IMR-90 (cell line): ENCODE results near the gene HS3ST6. TPM values are rescaled to one million over a fixed set of nuclear protein-coding genes. Genes with fewer than 3 reads are reported as not detected.

Experiments used
- ATAC-seq: fragments of 200-7000 bp; cut with Tn5 transposase; 2 replicates; pipeline ENCODE4 v1.9.1; 2020; ENCODE audit warnings: low read depth, mild to moderate bottlenecking, moderate library complexity
- BruUV-seq: library from RNA; stranded (reverse); fragments of 400-500 nt; replicated peaks from 2 replicates; lab custom pipeline; 2021; lab: Mats Ljungman, UMichigan
- CTCF ChIA-PET: fragments of 300-600 bp; formaldehyde crosslinking; extraction: SDS; loops from one replicate; lab custom pipeline; 2021; ENCODE audit warnings: antibody characterized with exemption; lab: Yijun Ruan, JAX
- POLR2A ChIA-PET: fragments of 300-600 bp; sonication (Branson Sonifier 250); formaldehyde crosslinking; loops from one replicate; lab custom pipeline; 2022; ENCODE audit warnings: antibody characterized with exemption; ENCODE audit not compliant: unreplicated experiment; lab: Charles Lee
- DNase-seq: peaks from one replicate; pipeline ENCODE4 v3.0.0; 2013
- H2AFZ ChIP-seq: replicated peaks from 2 replicates; pipeline ENCODE3; 2013; ENCODE audit warnings: low read length, mild to moderate bottlenecking; ENCODE audit not compliant: poor library complexity
- H2AK5ac ChIP-seq: 2 replicates; pipeline ENCODE4 v1.6.1; 2013; ENCODE audit warnings: low read depth, low read length, inconsistent platforms
- H2AK9ac ChIP-seq: replicated peaks from 2 replicates; pipeline ENCODE3; 2013; ENCODE audit warnings: mild to moderate bottlenecking, low read depth, low read length, moderate library complexity; ENCODE audit not compliant: poor library complexity
- H2BK120ac ChIP-seq: 2 replicates; pipeline ENCODE4 v1.6.1; 2013; ENCODE audit warnings: low read depth, low read length, inconsistent platforms
- H2BK15ac ChIP-seq: 3 replicates; pipeline ENCODE4 v1.6.1; 2013; ENCODE audit warnings: low read depth, low read length, inconsistent platforms
- H2BK20ac ChIP-seq: 2 replicates; pipeline ENCODE4 v1.6.1; 2013; ENCODE audit warnings: low read depth, mild to moderate bottlenecking, inconsistent platforms, low read length, moderate library complexity
- H2BK5ac ChIP-seq: 2 replicates; pipeline ENCODE4 v1.6.1; 2013; ENCODE audit warnings: mild to moderate bottlenecking, low read depth, low read length, inconsistent platforms; ENCODE audit not compliant: poor library complexity, severe bottlenecking
- H3K14ac ChIP-seq: replicated peaks from 2 replicates; pipeline ENCODE4 v1.6.1; 2013; ENCODE audit warnings: low read depth, low read length, inconsistent platforms
- H3K18ac ChIP-seq: 2 replicates; pipeline ENCODE4 v1.6.1; 2013; ENCODE audit warnings: low read depth, low read length, control low read depth
- H3K23ac ChIP-seq: 2 replicates; pipeline ENCODE4 v1.6.1; 2013; ENCODE audit warnings: low read depth, low read length, inconsistent platforms
- H3K27ac ChIP-seq: 2 replicates; pipeline ENCODE4 v1.5.1; 2013; ENCODE audit warnings: mild to moderate bottlenecking, control low read depth, low read length; ENCODE audit not compliant: insufficient read depth
- H3K27me3 ChIP-seq: 2 replicates; pipeline ENCODE4 v1.6.1; 2013; ENCODE audit warnings: low read length; ENCODE audit not compliant: control insufficient read depth, insufficient read depth
- H3K36me3 ChIP-seq: 2 replicates; pipeline ENCODE4 v1.6.1; 2013; ENCODE audit warnings: low read length, mixed read lengths; ENCODE audit not compliant: control insufficient read depth, insufficient read depth
- H3K4ac ChIP-seq: 2 replicates; pipeline ENCODE4 v1.6.1; 2013; ENCODE audit warnings: low read depth, low read length, inconsistent platforms
- H3K4me1 ChIP-seq: 2 replicates; pipeline ENCODE4 v1.6.1; 2013; ENCODE audit warnings: low read length, mixed read lengths; ENCODE audit not compliant: control insufficient read depth, insufficient read depth
- H3K4me2 ChIP-seq: 2 replicates; pipeline ENCODE4 v1.6.1; 2013; ENCODE audit warnings: low read depth, mild to moderate bottlenecking, control low read depth, low read length, moderate library complexity
- H3K4me3 ChIP-seq: 2 replicates; pipeline ENCODE4 v1.5.1; 2013; ENCODE audit warnings: low read depth, mild to moderate bottlenecking, control low read depth, low read length, moderate library complexity; ENCODE audit not compliant: insufficient read depth
- H3K56ac ChIP-seq: 2 replicates; pipeline ENCODE4 v1.6.1; 2013; ENCODE audit warnings: low read length, inconsistent platforms; ENCODE audit not compliant: insufficient read depth; ENCODE audit errors: extremely low read depth
- H3K79me1 ChIP-seq, 2 experiments: 2 replicates each; pipeline ENCODE4 v1.6.1; 2013; ENCODE audit warnings: low read length in 2 of 2, inconsistent platforms in 1 of 2, low read depth in 1 of 2
- H3K9ac ChIP-seq: 2 replicates; pipeline ENCODE4 v1.6.1; 2013; ENCODE audit warnings: low read depth, low read length, control low read depth
- H3K9me1 ChIP-seq: 2 replicates; pipeline ENCODE4 v1.6.1; 2013; ENCODE audit warnings: low read length, inconsistent platforms; ENCODE audit not compliant: insufficient read depth
- H3K9me3 ChIP-seq: 2 replicates; pipeline ENCODE4 v1.6.1; 2013; ENCODE audit warnings: low read length; ENCODE audit not compliant: control insufficient read depth, insufficient read depth
- H4K20me1 ChIP-seq: 2 replicates; pipeline ENCODE4 v1.6.1; 2013; ENCODE audit warnings: low read length, inconsistent platforms; ENCODE audit not compliant: insufficient read depth
- H4K5ac ChIP-seq: 2 replicates; pipeline ENCODE4 v1.6.1; 2013; ENCODE audit warnings: mild to moderate bottlenecking, low read depth, low read length, control low read depth
- H4K8ac ChIP-seq, 2 experiments: 2 replicates each; pipeline ENCODE4 v1.6.1; 2013; ENCODE audit warnings: low read depth in 2 of 2, low read length in 2 of 2, control low read depth in 1 of 2, inconsistent platforms in 1 of 2
- H4K91ac ChIP-seq: 2 replicates; pipeline ENCODE4 v1.6.1; 2013; ENCODE audit warnings: low read depth, low read length, inconsistent platforms; ENCODE audit not compliant: insufficient read depth
- BHLHE40 ChIP-seq: fragments of 150-350 bp; IDR thresholded peaks from 2 replicates; pipeline ENCODE4 v1.6.1; 2016; ENCODE audit warnings: mild to moderate bottlenecking, low read depth, low read length
- CEBPB ChIP-seq: IDR thresholded peaks from 2 replicates; pipeline ENCODE4 v1.6.1; 2012; ENCODE audit warnings: low read depth, low read length, improper control_type of control experiment
- FOS ChIP-seq: fragments of 150-350 bp; IDR thresholded peaks from 2 replicates; pipeline ENCODE4 v1.6.1; 2016; ENCODE audit warnings: low read depth, low read length
- MAFK ChIP-seq: IDR thresholded peaks from 2 replicates; pipeline ENCODE4 v1.6.1; 2012; ENCODE audit warnings: low read depth, low read length, improper control_type of control experiment
- MAZ ChIP-seq: IDR thresholded peaks from 2 replicates; pipeline ENCODE4 v1.6.1; 2012; ENCODE audit warnings: low read depth, mild to moderate bottlenecking, low read length, improper control_type of control experiment, moderate library complexity, borderline replicate concordance
- MXI1 ChIP-seq: IDR thresholded peaks from 2 replicates; pipeline ENCODE4 v1.6.1; 2012; ENCODE audit warnings: low read depth, mild to moderate bottlenecking, low read length, moderate library complexity, borderline replicate concordance
- RAD21 ChIP-seq: IDR thresholded peaks from 2 replicates; pipeline ENCODE4 v1.6.1; 2012; ENCODE audit warnings: low read length, improper control_type of control experiment
- RFX5 ChIP-seq: IDR thresholded peaks from 2 replicates; pipeline ENCODE4 v1.8.0; 2012; ENCODE audit warnings: low read depth, mild to moderate bottlenecking, low read length, moderate library complexity
- WGBS, 2 experiments: methylation state at CpG; one replicate each; pipeline versions ENCODE4 v1.1.5 to v1.1.7; 2013; ENCODE audit warnings: missing lambda C conversion rate in 2 of 2; ENCODE audit not compliant: insufficient read length in 1 of 2; ENCODE audit errors: extremely low coverage in 2 of 2; 5-methylcytosine and 5-hydroxymethylcytosine counted together
- dilution Hi-C: fragments of 300-500 bp; cut with HindIII; formaldehyde crosslinking; loops from one replicate; pipeline ENCODE4 v1.14.3; 2018; ENCODE audit warnings: low sequenced_read_pairs; ENCODE audit not compliant: unreplicated experiment
- in situ Hi-C: fragments of 300-500 bp; cut with MboI; formaldehyde crosslinking; loops from 3 replicates; pipeline ENCODE4 v1.14.3; 2019; ENCODE audit warnings: low sequenced_read_pairs, inconsistent platforms, mixed read lengths
- intact Hi-C: fragments of 100-400 bp; cut with micrococcal nuclease; formaldehyde crosslinking; loops from 2 replicates; pipeline ENCODE4 v1.10.0; 2022
- polyA plus RNA-seq, 3 experiments: library from polyadenylated mRNA; depleted of rRNA; stranded (reverse); fragments of >200 nt; gene quantifications; 2 replicates each; pipeline ENCODE4 v1.2.3, GENCODE V29; 2012; ENCODE audit warnings: low replicate concordance in 1 of 3
- total RNA-seq: library from RNA; depleted of rRNA; stranded (reverse); fragments of >200 nt; gene quantifications from 2 replicates; pipeline ENCODE4 v1.2.3, GENCODE V29; 2012
- TF ChIP-seq, protein P1 (sequence below): fragments of 150-350 bp; IDR thresholded peaks from 2 replicates; pipeline ENCODE4 v1.6.1; 2016; ENCODE audit warnings: low read depth, mild to moderate bottlenecking, low read length, moderate library complexity, borderline replicate concordance
- TF ChIP-seq, protein P2 (sequence below): fragments of 150-350 bp; IDR thresholded peaks from 2 replicates; pipeline ENCODE4 v1.6.1; 2017; ENCODE audit warnings: mild to moderate bottlenecking, antibody characterized with exemption, low read length, low read depth

HS3ST6 gene
- total and polyA plus RNA-seq, 2 of the 4 experiments (the other 2 are of a cell fraction) = not detected

DNA sequence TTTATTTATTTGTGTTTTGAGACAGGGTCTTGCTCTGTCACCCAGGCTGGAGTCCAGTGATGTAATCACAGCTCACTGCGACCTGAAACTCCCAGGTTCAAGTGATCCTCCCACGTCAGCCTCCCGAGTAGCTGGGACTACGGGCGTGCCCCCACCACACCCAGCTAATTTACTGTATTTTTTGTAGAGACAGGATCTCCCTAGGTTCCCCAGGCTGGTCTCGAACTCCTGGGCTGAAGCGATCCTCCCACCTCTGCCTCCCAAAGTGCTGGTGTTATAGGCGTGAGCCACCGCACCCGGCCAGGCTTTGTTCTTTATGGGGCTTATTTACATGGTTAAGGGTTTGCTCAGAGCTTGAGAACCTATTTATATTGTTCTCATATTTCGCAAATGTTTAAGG is 40.4 kb downstream of the HS3ST6 start:
- Histone ChIP-seq H2AK9ac (no peak overlapping the region), H2BK120ac (no peak overlapping the region), H3K9me3 (no peaks in the 10 kb centered on the region), H3K79me1 (no peaks in the 10 kb centered on the region), H3K4me3 (no peak overlapping the region), H3K4me1 (no peaks in the 10 kb centered on the region), H3K23ac (no peak overlapping the region), H2BK20ac (no peak overlapping the region), H3K18ac (no peak overlapping the region), H3K14ac (no peak overlapping the region), H3K27ac (no peak overlapping the region), H3K36me3 (no peaks in the 10 kb centered on the region), H2BK5ac (no peak overlapping the region), H3K9me1 (no peaks in the 10 kb centered on the region), H4K20me1 (no peaks in the 10 kb centered on the region), H4K5ac (no peak overlapping the region), H2BK15ac (no peak overlapping the region), H2AFZ (no peak overlapping the region), H4K91ac (no peak overlapping the region), H3K27me3 (peaks cover 38% of the 10 kb centered on the region), H3K9ac (no peak overlapping the region), H3K4me2 (no peak overlapping the region), H2AK5ac (no peak overlapping the region), H4K8ac (no peak overlapping the region), H3K56ac (no peak overlapping the region), H3K4ac (no peak overlapping the region)
- ChIA-PET CTCF (interaction anchor here (0.6 kb wide), 1 partner anchor 1793 kb away, joined by 3 read pairs; no protein-coding TSS in a partner anchor), POLR2A (no interaction called here)
- no TSS peak for BruUV-seq
- no CpG with 5 or more reads among the region's 11 CpGs for whole genome bisulfite sequencing, 2 experiments
- ATAC-seq = no peak
- dilution Hi-C loops (no loop called here), intact Hi-C loops (no loop called here), in situ Hi-C loops (loop anchor here (25.0 kb wide), 1 partner anchor 509 kb away; no protein-coding TSS in a partner anchor)
- no peak for TF ChIP-seq BHLHE40
- TF ChIP-seq MAFK = no peak
- TF ChIP-seq FOS = no peak
- TF ChIP-seq CEBPB = no peak
- TF ChIP-seq, protein P1, sequence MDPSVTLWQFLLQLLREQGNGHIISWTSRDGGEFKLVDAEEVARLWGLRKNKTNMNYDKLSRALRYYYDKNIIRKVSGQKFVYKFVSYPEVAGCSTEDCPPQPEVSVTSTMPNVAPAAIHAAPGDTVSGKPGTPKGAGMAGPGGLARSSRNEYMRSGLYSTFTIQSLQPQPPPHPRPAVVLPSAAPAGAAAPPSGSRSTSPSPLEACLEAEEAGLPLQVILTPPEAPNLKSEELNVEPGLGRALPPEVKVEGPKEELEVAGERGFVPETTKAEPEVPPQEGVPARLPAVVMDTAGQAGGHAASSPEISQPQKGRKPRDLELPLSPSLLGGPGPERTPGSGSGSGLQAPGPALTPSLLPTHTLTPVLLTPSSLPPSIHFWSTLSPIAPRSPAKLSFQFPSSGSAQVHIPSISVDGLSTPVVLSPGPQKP = no peak
- TF ChIP-seq, protein P2, sequence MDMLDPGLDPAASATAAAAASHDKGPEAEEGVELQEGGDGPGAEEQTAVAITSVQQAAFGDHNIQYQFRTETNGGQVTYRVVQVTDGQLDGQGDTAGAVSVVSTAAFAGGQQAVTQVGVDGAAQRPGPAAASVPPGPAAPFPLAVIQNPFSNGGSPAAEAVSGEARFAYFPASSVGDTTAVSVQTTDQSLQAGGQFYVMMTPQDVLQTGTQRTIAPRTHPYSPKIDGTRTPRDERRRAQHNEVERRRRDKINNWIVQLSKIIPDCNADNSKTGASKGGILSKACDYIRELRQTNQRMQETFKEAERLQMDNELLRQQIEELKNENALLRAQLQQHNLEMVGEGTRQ = no peak
- no peak for TF ChIP-seq RFX5
- TF ChIP-seq MXI1 = no peak
- no peak for TF ChIP-seq MAZ
- no peak for TF ChIP-seq RAD21
- no peak for DNase-seq
